Mesenchymal stem cell (in vitro differentiated cells and primary cell): ENCODE measurements around the gene DBNDD1.

Source experiments
- DNase-seq: peaks from one replicate; pipeline ENCODE4 v3.0.0-alpha.2; 2013
- H2AFZ ChIP-seq: one replicate; pipeline ENCODE4 v1.6.1; 2013; ENCODE audit warnings: low read depth, mild to moderate bottlenecking, control low read depth, inconsistent platforms, low read length, moderate library complexity
- H2AK5ac ChIP-seq: 2 replicates; pipeline ENCODE4 v1.6.1; 2013; ENCODE audit warnings: low read length, moderate library complexity, mild to moderate bottlenecking, inconsistent platforms; ENCODE audit not compliant: severe bottlenecking
- H2BK120ac ChIP-seq: one replicate; pipeline ENCODE4 v1.6.1; 2013; ENCODE audit warnings: low read depth, mild to moderate bottlenecking, inconsistent platforms, low read length, moderate library complexity
- H2BK12ac ChIP-seq, 2 experiments: one replicate each; pipeline ENCODE4 v1.6.1; 2013; ENCODE audit warnings: inconsistent platforms in 2 of 2, low read length in 2 of 2, mild to moderate bottlenecking in 2 of 2, moderate library complexity in 2 of 2, control low read depth in 1 of 2
- H2BK15ac ChIP-seq: one replicate; pipeline ENCODE4 v1.6.1; 2013; ENCODE audit warnings: mild to moderate bottlenecking, low read depth, inconsistent platforms; ENCODE audit not compliant: poor library complexity, severe bottlenecking
- H2BK5ac ChIP-seq: 2 replicates; pipeline ENCODE4 v1.6.1; 2013; ENCODE audit warnings: low read depth, mild to moderate bottlenecking, low read length, control low read depth, inconsistent platforms; ENCODE audit not compliant: poor library complexity, severe bottlenecking
- H3K14ac ChIP-seq, 2 experiments: one replicate each; pipeline ENCODE4 v1.6.1; 2013; ENCODE audit warnings: inconsistent platforms in 2 of 2, low read length in 2 of 2, control low read depth in 1 of 2, mild to moderate bottlenecking in 1 of 2, moderate library complexity in 1 of 2
- H3K18ac ChIP-seq, 2 experiments: one replicate each; pipeline ENCODE4 v1.6.1; 2013; ENCODE audit warnings: inconsistent platforms in 2 of 2, low read length in 2 of 2, control low read depth in 1 of 2, low read depth in 1 of 2, mild to moderate bottlenecking in 1 of 2
- H3K23ac ChIP-seq, 2 experiments: one replicate each; pipeline ENCODE4 v1.6.1; 2013; ENCODE audit warnings: inconsistent platforms in 2 of 2, low read length in 2 of 2, mild to moderate bottlenecking in 2 of 2, moderate library complexity in 2 of 2, control low read depth in 1 of 2
- H3K27ac ChIP-seq: 2 replicates; pipeline ENCODE4 v1.5.1; 2013; ENCODE audit warnings: mild to moderate bottlenecking, moderate library complexity, low read length, control low read depth, inconsistent platforms; ENCODE audit not compliant: poor library complexity, severe bottlenecking
- H3K27me3 ChIP-seq, 2 experiments: 2 replicates each; pipeline versions ENCODE4 v1.6.1 to v1.7.0; 2013; ENCODE audit warnings: low read length in 2 of 2, mild to moderate bottlenecking in 2 of 2, moderate library complexity in 2 of 2, control low read depth in 1 of 2, inconsistent platforms in 1 of 2; ENCODE audit not compliant: control insufficient read depth in 1 of 2, insufficient read depth in 1 of 2
- H3K36me3 ChIP-seq, 2 experiments: 2 replicates each; pipeline versions ENCODE4 v1.6.1 to v1.7.0; 2013; ENCODE audit warnings: low read length in 2 of 2, control low read depth in 1 of 2, inconsistent platforms in 1 of 2, low read depth in 1 of 2, mild to moderate bottlenecking in 1 of 2; ENCODE audit not compliant: insufficient read depth in 2 of 2, control insufficient read depth in 1 of 2
- H3K4ac ChIP-seq, 2 experiments: one replicate each; pipeline ENCODE4 v1.6.1; 2013; ENCODE audit warnings: inconsistent platforms in 2 of 2, low read length in 2 of 2, mild to moderate bottlenecking in 2 of 2, moderate library complexity in 2 of 2, control low read depth in 1 of 2, low read depth in 1 of 2
- H3K4me1 ChIP-seq: 2 replicates; pipeline ENCODE4 v1.6.1; 2013; ENCODE audit warnings: low read depth, low read length, control low read depth; ENCODE audit not compliant: control insufficient read depth, insufficient read depth
- H3K4me2 ChIP-seq: 2 replicates; pipeline ENCODE4 v1.6.1; 2013; ENCODE audit warnings: low read length, mild to moderate bottlenecking, inconsistent platforms; ENCODE audit not compliant: poor library complexity, severe bottlenecking
- H3K4me3 ChIP-seq, 2 experiments: 2 replicates each; pipeline versions ENCODE4 v1.5.1 to v1.7.0; 2013; ENCODE audit warnings: low read length in 2 of 2, mild to moderate bottlenecking in 2 of 2, control low read depth in 1 of 2, low read depth in 1 of 2; ENCODE audit not compliant: insufficient read depth in 1 of 2
- H3K79me1 ChIP-seq: replicated peaks from 2 replicates; pipeline ENCODE4 v1.6.1; 2013; ENCODE audit warnings: mild to moderate bottlenecking, control low read depth, low read length, inconsistent platforms; ENCODE audit not compliant: poor library complexity, severe bottlenecking
- H3K9ac ChIP-seq: 2 replicates; pipeline ENCODE4 v1.7.0; 2013; ENCODE audit warnings: mild to moderate bottlenecking, low read length, moderate library complexity
- H3K9me3 ChIP-seq: 2 replicates; pipeline ENCODE4 v1.7.0; 2013; ENCODE audit warnings: mild to moderate bottlenecking, low read length; ENCODE audit not compliant: control insufficient read depth
- H4K8ac ChIP-seq: one replicate; pipeline ENCODE4 v1.6.1; 2013; ENCODE audit warnings: inconsistent platforms, mild to moderate bottlenecking, low read length, moderate library complexity
- H4K91ac ChIP-seq: one replicate; pipeline ENCODE4 v1.6.1; 2013; ENCODE audit warnings: mild to moderate bottlenecking, low read length, inconsistent platforms
- WGBS: methylation state at CpG from one replicate; pipeline ENCODE4 v1.1.7; 2013; ENCODE audit warnings: mixed read lengths; 5-methylcytosine and 5-hydroxymethylcytosine counted together

The DBNDD1 gene

GRCh38 chr16:89972244-89973234 lies 46.7 kb downstream of the DBNDD1 start:
- Histone ChIP-seq H2AK5ac (no peak overlapping the region), H3K4ac (peak overlapping the region; percentile 94 to 96), H4K8ac (peak overlapping the region; percentile 99), H3K4me2 (peak overlapping the region; percentile 98), H2BK120ac (peak overlapping the region; percentile 77), H3K27ac (peak overlapping the region; percentile 69), H2AFZ (peak overlapping the region; percentile 95), H2BK12ac (peak overlapping the region in 1 of 2 experiments; percentile 56), H3K18ac (peak overlapping the region; percentile 96 to 97), H4K91ac (peak overlapping the region; percentile 98), H3K23ac (peak overlapping the region in 1 of 2 experiments; percentile 70), H3K14ac (peak overlapping the region in 1 of 2 experiments; percentile 94), H3K79me1 (peaks cover 30% of the 10 kb centered on the region), H3K4me1 (peaks cover 16% of the 10 kb centered on the region), H3K4me3 (peak overlapping the region; percentile 97 to 99), H2BK15ac (peak overlapping the region; percentile 95), H3K9ac (peak overlapping the region; percentile 98), H3K27me3 (no peaks in the 10 kb centered on the region), H3K36me3 (peaks cover 6 to 22% of the 10 kb centered on the region in 2 experiments), H2BK5ac (peak overlapping the region; percentile 90), H3K9me3 (no peaks in the 10 kb centered on the region)
- WGBS, result 2% methylated on average over 89 of the region's 104 CpGs
- peak; percentile 89 for DNase-seq

DNA sequence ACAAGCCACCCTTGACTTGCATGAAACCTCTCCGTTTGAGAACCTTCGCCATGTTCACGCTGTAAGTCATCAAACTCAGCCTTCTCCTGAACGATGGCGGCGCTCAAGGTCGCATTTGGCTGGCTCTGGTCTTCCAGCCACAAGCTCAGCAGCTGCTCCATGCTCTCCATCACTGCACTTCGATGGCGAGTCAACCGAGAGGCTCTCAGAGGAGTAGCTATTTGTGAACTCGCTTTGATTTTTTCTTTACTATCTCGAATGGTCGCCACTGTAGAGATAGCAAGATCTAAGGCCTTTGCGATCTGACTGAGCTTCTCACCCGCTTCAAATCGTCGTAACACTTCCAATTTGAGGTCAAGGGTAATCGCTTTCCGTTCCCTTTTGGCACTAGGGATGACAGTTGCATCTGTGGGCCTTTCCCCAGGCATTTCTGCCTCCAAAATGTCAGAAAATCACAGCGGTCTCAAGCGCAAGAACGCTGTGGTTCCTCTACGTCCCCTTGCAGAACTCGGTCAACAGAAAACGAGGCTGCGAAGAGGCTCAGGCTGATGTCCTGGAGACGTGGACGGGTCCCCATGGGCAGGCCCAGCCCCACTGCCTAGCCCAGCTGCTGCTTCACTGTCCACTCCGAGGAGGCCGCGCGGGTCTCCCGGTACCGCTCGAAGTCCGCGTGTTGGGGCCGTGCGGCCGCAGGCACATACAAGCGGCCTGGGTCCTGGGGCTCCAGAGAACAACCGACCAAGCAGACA lies 47.6 kb downstream of the DBNDD1 start:
- Histone ChIP-seq H2BK5ac (peak overlapping the region; percentile 1), H2BK120ac (no peak overlapping the region), H4K8ac (peak overlapping the region; percentile 94), H3K18ac (peak overlapping the region; percentile 67 to 88), H3K4ac (peak overlapping the region; percentile 69 to 85), H3K36me3 (peaks cover 12 to 29% of the 10 kb centered on the region in 2 experiments), H3K9me3 (no peaks in the 10 kb centered on the region), H3K27me3 (no peaks in the 10 kb centered on the region), H3K27ac (no peak overlapping the region), H2AK5ac (peak overlapping the region; percentile 76), H3K9ac (peak overlapping the region; percentile 98), H3K14ac (peak overlapping the region in 1 of 2 experiments; percentile 68), H3K79me1 (peaks cover 28% of the 10 kb centered on the region), H2BK12ac (no peak overlapping the region), H2BK15ac (peak overlapping the region; percentile 21), H2AFZ (peak overlapping the region; percentile 83), H3K4me1 (peaks cover 17% of the 10 kb centered on the region), H3K4me2 (peak overlapping the region; percentile 51), H3K4me3 (peak overlapping the region; percentile 97 to 99), H4K91ac (peak overlapping the region; percentile 65), H3K23ac (peak overlapping the region in 1 of 2 experiments; percentile 46)
- 89% methylated on average over 42 of the region's 42 CpGs for WGBS
- DNase-seq, result no peak

- H3K27ac ChIP-seq, result no peak overlapping the region
- no peaks in the 10 kb centered on the region for H3K9me3 ChIP-seq
- DNase-seq, result no peak
- peaks cover 23 to 39% of the 10 kb centered on the region in 2 experiments for H3K36me3 ChIP-seq
- H4K8ac ChIP-seq, result no peak overlapping the region
- H2BK5ac ChIP-seq, result no peak overlapping the region
- H3K4me3 ChIP-seq, result no peak overlapping the region
- H2BK12ac ChIP-seq, result no peak overlapping the region
- H3K27me3 ChIP-seq, result no peaks in the 10 kb centered on the region
- H3K18ac ChIP-seq, result no peak overlapping the region
- 95% methylated on average over 5 of the region's 6 CpGs for WGBS
- no peak overlapping the region for H2AFZ ChIP-seq
- H3K4me2 ChIP-seq, result no peak overlapping the region
- H3K14ac ChIP-seq, result no peak overlapping the region
- no peak overlapping the region for H3K9ac ChIP-seq
- H3K4me1 ChIP-seq, result peaks cover 17% of the 10 kb centered on the region
- no peak overlapping the region for H2AK5ac ChIP-seq
- H3K4ac ChIP-seq, result no peak overlapping the region
- no peak overlapping the region for H2BK15ac ChIP-seq
- no peak overlapping the region for H4K91ac ChIP-seq
- H3K79me1 ChIP-seq, result peaks cover 23% of the 10 kb centered on the region
- H3K23ac ChIP-seq, result no peak overlapping the region
- no peak overlapping the region for H2BK120ac ChIP-seq
Measured at GRCh38 chr16:89969741-89970410, 49.4 kb downstream of the DBNDD1 start.
